ENCODE results near the gene ASCC3.

ASCC3 gene

DNA sequence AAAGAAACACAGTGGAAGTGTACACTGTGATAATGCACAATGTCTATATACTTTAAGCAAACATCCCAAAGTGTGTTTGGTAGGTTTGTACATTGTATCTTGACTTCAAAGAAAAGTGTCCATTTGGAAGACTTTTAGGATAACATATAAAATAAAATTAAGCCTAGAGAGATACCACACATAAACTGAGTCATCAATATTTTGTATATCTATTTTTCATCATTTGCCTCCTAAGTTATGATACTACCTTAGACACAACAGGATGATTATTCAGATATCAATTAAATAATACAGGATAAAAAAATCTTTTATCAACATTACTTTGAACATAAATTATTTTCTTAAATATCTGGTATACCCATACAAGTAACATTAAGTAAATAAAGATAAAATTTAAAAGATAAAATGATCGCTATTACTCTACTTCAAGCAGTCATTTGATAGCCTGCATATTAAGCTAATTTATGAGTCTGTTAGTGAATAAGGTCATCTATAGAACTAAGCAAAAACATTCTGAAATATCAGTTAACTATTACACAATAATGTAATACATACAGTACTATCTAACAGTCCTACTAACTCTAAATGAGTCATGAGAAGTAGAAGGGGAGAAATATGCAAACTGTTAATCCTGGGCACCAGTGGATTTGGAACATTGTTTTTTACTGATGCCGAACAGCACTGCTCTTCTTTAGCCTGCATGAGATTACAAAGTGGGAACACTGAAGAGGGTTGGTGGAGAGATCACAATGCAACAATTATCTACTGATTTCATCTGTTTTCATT is 258.0 kb downstream of the ASCC3 start:
- TF ChIP-seq EGR1 (IDR thresholded peaks at IDR 0.05), result no peak
- no peak for TF ChIP-seq TEAD4 (IDR thresholded peaks at IDR 0.05)
- no peak for TF ChIP-seq TCF12 (IDR thresholded peaks at IDR 0.05; ENCODE audit: low read depth)
- no peak for TF ChIP-seq TAF1 (IDR thresholded peaks at IDR 0.05; ENCODE audit: low read depth)
- TF ChIP-seq NFIC (IDR thresholded peaks at IDR 0.05), result no peak

DNA sequence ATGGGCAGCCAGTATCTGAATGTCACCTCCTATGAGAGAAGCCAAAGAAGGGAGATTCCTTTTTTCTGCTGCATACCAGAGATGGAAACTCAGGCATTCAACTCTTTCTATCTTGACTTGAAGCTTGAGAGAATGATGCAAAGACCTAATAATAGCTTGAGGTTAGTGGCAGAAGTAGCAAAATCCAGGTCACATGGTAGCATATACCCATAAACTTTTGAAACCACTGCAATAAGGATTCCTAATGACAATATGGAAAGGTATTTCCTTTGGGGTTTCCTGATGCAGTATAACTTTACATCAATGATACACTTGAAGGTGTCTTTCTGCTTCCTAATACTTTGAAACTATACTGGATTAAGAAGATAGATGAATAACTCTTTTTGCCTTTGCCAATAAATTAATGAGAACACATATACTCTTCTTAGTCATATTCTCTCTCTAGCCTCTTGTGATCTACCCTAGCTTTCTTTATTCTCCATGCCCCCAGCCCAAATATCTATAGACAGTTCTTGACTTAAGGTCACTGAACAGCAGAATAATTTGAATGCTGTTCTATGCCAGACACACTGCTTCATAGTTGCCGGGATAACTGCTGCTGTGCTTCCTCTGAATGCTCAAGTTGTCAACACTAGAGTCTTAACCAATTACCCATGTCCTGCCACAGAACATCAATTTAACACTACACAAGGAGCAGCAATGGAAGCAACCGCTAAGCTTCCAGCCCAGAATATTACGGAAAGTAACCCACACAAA is 260.9 kb downstream of the ASCC3 start:
- no peak for TF ChIP-seq YY1 (IDR thresholded peaks at IDR 0.05; ENCODE audit: low read depth)
- TF ChIP-seq NFIC (IDR thresholded peaks at IDR 0.05), result no peak
- TF ChIP-seq, protein P1, sequence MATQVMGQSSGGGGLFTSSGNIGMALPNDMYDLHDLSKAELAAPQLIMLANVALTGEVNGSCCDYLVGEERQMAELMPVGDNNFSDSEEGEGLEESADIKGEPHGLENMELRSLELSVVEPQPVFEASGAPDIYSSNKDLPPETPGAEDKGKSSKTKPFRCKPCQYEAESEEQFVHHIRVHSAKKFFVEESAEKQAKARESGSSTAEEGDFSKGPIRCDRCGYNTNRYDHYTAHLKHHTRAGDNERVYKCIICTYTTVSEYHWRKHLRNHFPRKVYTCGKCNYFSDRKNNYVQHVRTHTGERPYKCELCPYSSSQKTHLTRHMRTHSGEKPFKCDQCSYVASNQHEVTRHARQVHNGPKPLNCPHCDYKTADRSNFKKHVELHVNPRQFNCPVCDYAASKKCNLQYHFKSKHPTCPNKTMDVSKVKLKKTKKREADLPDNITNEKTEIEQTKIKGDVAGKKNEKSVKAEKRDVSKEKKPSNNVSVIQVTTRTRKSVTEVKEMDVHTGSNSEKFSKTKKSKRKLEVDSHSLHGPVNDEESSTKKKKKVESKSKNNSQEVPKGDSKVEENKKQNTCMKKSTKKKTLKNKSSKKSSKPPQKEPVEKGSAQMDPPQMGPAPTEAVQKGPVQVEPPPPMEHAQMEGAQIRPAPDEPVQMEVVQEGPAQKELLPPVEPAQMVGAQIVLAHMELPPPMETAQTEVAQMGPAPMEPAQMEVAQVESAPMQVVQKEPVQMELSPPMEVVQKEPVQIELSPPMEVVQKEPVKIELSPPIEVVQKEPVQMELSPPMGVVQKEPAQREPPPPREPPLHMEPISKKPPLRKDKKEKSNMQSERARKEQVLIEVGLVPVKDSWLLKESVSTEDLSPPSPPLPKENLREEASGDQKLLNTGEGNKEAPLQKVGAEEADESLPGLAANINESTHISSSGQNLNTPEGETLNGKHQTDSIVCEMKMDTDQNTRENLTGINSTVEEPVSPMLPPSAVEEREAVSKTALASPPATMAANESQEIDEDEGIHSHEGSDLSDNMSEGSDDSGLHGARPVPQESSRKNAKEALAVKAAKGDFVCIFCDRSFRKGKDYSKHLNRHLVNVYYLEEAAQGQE (IDR thresholded peaks at IDR 0.05; ENCODE audit: low read depth), result no peak
- no peak for TF ChIP-seq TCF12 (IDR thresholded peaks at IDR 0.05; ENCODE audit: low read depth)
- TF ChIP-seq RAD21 (IDR thresholded peaks at IDR 0.05; ENCODE audit: low read depth), result no peak
- TF ChIP-seq, protein P2, sequence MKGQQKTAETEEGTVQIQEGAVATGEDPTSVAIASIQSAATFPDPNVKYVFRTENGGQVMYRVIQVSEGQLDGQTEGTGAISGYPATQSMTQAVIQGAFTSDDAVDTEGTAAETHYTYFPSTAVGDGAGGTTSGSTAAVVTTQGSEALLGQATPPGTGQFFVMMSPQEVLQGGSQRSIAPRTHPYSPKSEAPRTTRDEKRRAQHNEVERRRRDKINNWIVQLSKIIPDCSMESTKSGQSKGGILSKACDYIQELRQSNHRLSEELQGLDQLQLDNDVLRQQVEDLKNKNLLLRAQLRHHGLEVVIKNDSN (IDR thresholded peaks at IDR 0.05), result no peak
- TF ChIP-seq TAF1 (IDR thresholded peaks at IDR 0.05; ENCODE audit: low read depth), result no peak
- no peak for TF ChIP-seq TEAD4 (IDR thresholded peaks at IDR 0.05)
- TF ChIP-seq CEBPB (IDR thresholded peaks at IDR 0.05), result no peak
- TF ChIP-seq ZBTB7A (IDR thresholded peaks at IDR 0.05; ENCODE audit: low read depth), result no peak

DNA sequence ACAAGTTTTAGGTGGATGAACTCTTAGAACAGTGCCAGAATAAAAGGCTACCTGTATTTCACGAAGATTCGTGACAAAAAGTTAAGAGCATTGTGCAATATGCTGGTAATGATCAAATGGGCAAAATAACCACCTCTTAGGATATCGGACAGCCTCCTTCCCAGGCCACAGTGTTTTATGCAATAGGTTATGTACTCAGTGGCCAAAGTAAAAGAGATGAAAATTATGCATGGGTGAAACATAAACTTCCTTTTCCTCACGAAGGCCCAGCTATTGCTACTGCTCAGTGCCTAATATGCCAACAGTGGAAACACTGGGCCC is 262.8 kb downstream of the ASCC3 start:
- TF ChIP-seq NFIC (IDR thresholded peaks at IDR 0.05) (no peak), RAD21 (IDR thresholded peaks at IDR 0.05; ENCODE audit: low read depth) (no peak)
- TF ChIP-seq, protein P3, sequence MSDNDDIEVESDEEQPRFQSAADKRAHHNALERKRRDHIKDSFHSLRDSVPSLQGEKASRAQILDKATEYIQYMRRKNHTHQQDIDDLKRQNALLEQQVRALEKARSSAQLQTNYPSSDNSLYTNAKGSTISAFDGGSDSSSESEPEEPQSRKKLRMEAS (IDR thresholded peaks at IDR 0.05), result no peak

DNA sequence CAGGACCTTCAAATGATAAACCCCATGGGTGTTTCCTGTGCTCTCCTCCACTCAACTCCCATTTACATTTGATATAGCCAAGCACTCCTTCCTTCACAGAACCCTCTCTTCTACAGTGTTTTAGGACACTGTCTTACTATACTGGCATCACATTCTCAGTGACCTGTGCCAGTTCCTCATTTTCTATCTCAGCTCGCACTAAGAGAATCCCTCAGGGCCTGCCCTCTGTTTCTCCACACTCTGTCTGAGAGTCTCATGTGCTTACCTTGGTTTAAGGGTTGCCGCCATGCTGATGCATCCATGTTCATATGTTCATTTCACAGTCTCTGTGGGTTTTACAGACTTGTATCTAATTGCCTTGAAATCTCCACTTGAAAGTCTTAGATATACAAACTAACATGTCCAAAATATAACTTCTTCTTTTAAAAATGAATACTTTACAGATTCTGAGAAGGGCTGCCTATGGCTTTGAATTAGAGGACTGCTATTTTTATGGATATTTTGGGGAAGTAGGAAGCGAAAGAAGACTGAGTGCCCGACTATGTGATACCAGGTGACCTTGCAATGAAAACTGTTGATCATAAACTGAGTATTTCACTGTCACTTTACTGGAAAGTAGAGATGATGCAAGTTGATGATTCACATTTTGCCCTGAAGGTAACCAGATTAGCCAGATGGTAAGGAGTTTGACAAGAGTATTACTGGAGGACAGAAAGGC is 263.3 kb downstream of the ASCC3 start:
- TF ChIP-seq EGR1 (IDR thresholded peaks at IDR 0.05) (no peak), FOXM1 (IDR thresholded peaks at IDR 0.05; ENCODE audit: borderline replicate concordance, low read depth) (no peak), ZBTB7A (IDR thresholded peaks at IDR 0.05; ENCODE audit: low read depth) (no peak), TAF1 (IDR thresholded peaks at IDR 0.05; ENCODE audit: low read depth) (no peak), NFIC (IDR thresholded peaks at IDR 0.05) (no peak), TCF12 (IDR thresholded peaks at IDR 0.05; ENCODE audit: low read depth) (no peak), CREB1 (IDR thresholded peaks at IDR 0.05; ENCODE audit: low read depth) (no peak), CEBPB (IDR thresholded peaks at IDR 0.05) (no peak), TEAD4 (IDR thresholded peaks at IDR 0.05) (no peak), YY1 (IDR thresholded peaks at IDR 0.05; ENCODE audit: low read depth) (no peak), RAD21 (IDR thresholded peaks at IDR 0.05; ENCODE audit: low read depth) (no peak), EP300 (IDR thresholded peaks at IDR 0.05; ENCODE audit: borderline replicate concordance) (no peak)
- TF ChIP-seq, protein P1 (IDR thresholded peaks at IDR 0.05; ENCODE audit: low read depth), result no peak
- TF ChIP-seq, protein P2 (IDR thresholded peaks at IDR 0.05), result no peak
- TF ChIP-seq, protein P3 (IDR thresholded peaks at IDR 0.05), result no peak

DNA sequence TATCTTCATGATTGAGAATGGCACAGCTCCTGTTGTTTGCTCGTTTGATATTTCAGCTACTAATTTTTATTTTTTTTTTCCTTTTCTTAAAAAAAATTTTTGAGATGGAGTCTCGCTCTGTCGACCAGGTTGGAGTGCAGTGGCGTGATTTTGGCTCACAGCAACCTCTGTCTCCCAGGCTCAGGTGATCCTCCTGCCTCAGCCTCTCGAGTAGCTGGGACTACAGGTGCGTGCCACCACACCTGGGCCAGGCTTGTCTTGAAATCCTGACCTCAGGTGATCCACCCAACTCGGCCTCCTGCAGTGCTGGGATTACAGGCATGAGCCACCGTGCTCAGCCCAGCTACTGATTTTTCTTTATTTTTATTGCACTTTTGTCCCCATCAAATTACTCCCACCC is 266.2 kb downstream of the ASCC3 start:
- TF ChIP-seq TAF1 (IDR thresholded peaks at IDR 0.05; ENCODE audit: low read depth) (no peak), FOXM1 (IDR thresholded peaks at IDR 0.05; ENCODE audit: borderline replicate concordance, low read depth) (no peak), YY1 (IDR thresholded peaks at IDR 0.05; ENCODE audit: low read depth) (no peak), ZBTB7A (IDR thresholded peaks at IDR 0.05; ENCODE audit: low read depth) (no peak), CREB1 (IDR thresholded peaks at IDR 0.05; ENCODE audit: low read depth) (no peak)
- TF ChIP-seq, protein P1 (IDR thresholded peaks at IDR 0.05; ENCODE audit: low read depth), result no peak
